Retinal pigment epithelial cell (primary cell): ENCODE results near the gene THEM4.

Source experiments
- DNase-seq: peaks from one replicate; pipeline ENCODE4 v3.0.0-alpha.2; 2010; ENCODE audit warnings: low read depth
- H3K4me3 ChIP-seq: 2 replicates; pipeline ENCODE4 v1.5.1; 2011; ENCODE audit warnings: mild to moderate bottlenecking, low read length, control low read depth, moderate library complexity
- TF ChIP-seq, protein P1 (sequence below): conservative IDR thresholded peaks from 2 replicates; pipeline ENCODE4 v1.5.1; 2011; ENCODE audit warnings: low read depth, low read length, control low read depth, inconsistent platforms

The THEM4 gene

DNA sequence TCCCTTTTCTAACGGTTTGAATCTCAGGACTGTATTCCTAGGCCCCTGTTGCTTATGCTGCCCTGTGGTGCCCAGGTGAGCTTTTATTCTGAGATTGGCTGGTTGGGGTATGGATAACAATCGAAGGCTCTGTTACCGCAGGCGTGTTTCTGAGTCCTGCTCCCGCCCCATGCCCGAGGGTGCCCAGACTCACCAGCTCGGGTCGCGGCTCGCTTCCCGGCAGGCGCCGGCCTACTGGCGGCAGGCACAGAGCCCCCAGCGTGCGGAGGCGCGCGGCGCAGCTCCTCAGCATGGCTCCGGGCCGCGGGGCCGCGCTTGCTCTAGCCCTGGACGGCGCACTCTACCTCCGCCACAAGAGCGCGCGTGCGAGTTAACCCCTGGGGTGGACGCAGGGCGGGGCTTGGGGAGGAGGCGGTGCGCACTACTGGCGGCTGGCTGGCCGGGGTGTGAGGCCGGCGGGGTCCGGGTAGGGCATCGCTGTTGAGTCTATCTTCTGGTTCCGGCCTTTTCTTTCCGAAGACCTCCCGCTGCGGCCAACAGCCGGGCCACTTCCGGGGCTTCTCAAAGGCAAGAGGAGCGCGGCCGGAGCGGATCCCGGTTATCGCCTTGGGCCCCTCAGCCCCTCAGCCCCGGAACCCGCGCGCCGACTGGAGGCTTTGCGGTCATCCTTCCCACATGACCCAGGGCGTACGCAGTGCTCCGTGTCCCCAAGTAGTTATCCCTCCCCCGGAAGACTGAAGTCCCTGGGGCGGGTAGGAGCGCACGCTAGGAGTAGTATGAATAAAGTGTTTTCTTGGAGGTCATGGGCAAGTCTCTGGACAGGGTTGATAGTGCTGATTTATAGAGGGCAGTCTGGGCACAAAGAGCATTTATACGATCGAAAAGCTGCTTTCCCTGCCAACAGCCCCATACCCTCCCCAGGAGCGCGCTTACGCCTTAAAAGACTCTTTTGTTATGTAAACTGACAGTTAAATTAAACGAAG is at the start of gene THEM4:
Gene THEM4, minus strand, starts transcription at position 345 of the 983 bp plus-strand sequence. Its CDS starts 53 bp downstream, at position 292.
- DNase-seq: peak; percentile 87
- peak within 1 kb of the TSS; percentile 83 for H3K4me3 ChIP-seq
- TF ChIP-seq, protein P1, sequence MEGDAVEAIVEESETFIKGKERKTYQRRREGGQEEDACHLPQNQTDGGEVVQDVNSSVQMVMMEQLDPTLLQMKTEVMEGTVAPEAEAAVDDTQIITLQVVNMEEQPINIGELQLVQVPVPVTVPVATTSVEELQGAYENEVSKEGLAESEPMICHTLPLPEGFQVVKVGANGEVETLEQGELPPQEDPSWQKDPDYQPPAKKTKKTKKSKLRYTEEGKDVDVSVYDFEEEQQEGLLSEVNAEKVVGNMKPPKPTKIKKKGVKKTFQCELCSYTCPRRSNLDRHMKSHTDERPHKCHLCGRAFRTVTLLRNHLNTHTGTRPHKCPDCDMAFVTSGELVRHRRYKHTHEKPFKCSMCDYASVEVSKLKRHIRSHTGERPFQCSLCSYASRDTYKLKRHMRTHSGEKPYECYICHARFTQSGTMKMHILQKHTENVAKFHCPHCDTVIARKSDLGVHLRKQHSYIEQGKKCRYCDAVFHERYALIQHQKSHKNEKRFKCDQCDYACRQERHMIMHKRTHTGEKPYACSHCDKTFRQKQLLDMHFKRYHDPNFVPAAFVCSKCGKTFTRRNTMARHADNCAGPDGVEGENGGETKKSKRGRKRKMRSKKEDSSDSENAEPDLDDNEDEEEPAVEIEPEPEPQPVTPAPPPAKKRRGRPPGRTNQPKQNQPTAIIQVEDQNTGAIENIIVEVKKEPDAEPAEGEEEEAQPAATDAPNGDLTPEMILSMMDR: peak; percentile 0

DNA sequence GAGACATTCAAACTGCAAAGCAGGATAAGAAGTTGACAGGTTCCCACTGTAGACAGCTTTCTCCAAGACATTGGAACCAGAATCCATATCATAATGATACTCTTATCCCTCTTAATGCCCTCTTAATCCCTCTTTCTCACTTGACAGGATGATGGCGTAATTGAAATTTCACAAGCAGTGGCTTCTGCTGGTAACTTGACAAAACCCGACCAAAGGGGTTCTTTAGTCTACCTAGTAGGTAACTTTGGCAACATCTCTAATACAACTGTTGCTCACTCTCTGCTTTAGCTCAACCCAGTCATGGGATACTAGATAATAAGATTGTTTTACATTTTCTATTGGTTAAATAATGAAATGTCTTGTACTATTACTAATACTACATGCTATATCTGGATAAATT is 49.6 kb upstream of the THEM4 start:
- no peak for DNase-seq
- TF ChIP-seq, protein P1: no peak
- no peak overlapping the region for H3K4me3 ChIP-seq

DNA sequence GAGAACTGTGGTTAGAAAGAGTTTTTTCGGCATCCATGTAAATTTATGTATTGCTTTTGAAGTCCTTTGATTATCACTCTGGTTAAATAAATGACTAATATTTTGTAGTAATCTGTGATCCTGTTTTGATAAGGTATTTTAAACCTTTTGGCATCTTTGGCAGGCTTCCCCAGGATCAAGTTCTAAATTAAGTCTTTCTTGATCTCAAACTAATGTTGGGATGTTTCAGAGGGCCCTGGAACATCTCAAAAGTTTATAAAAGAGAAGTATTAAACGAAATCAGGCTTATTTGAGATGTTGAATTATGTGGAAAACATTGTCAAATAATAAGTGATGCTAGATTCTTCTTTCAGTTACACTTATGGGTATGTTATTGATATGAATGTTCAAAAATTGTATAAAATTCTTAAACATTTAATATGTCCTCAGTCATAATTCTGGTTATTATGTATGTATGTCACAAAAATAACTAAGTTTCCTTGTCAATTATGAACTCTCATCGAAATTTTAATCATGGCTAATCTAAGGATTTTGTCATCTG is 47.7 kb upstream of the THEM4 start:
- TF ChIP-seq, protein P1: no peak
- no peak for DNase-seq
- H3K4me3 ChIP-seq: no peak overlapping the region

DNA sequence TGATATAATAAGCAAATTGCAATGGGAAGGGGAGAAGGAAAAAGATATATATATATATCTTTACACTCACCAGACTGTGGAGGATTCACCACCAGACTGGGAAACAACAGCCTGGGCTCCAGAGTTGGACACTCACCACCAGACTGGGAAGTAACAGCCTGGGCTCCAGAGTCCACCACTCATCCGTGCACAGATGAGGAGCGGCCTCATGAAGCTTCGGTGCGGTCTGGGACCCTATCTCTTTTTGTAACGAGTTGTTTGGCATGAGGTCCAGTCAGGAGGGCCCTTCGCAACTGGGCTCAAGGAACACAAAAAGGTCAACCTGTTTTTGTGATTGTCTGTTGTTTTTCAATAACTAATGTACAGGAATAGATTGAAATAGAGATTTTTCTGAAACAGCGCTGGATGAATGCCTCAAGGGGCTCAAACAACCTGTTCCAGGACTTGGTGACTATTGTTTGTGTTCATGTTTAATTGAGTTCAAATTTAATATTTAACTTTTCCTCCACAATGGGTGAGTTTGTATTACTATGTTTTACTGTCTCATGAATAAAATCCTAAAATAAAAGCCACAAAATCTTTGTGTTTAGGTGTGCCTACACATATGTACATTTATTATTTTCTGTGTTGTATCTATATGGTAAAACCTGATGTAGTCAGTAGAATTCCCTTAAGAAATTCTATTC is 44.2 kb upstream of the THEM4 start:
- TF ChIP-seq, protein P1: no peak

DNA sequence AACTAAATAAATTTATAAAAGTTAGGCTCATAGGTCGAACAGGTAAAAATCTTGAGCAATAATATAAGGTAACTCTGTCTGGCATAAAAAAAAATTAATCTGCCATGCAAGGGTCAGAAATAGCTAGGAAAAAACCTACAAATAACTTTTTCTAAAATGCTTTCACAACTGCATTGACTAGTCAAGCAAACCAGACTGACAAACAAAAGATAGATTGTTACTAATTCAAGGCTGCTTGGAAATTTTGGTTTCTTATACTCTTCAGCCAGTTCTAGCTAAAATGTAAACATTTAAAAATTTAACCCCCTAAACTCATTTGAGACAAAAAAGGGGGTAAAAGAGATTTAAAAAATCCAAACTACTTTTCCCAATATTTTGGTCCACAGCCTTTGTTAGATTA is 43.5 kb upstream of the THEM4 start:
- no peak for DNase-seq
- H3K4me3 ChIP-seq: no peak overlapping the region
- TF ChIP-seq, protein P1: no peak

More for the DNA sequence above, 44.2 kb upstream of the THEM4 start:
- DNase-seq: no peak
- H3K4me3 ChIP-seq: no peak overlapping the region

DNA sequence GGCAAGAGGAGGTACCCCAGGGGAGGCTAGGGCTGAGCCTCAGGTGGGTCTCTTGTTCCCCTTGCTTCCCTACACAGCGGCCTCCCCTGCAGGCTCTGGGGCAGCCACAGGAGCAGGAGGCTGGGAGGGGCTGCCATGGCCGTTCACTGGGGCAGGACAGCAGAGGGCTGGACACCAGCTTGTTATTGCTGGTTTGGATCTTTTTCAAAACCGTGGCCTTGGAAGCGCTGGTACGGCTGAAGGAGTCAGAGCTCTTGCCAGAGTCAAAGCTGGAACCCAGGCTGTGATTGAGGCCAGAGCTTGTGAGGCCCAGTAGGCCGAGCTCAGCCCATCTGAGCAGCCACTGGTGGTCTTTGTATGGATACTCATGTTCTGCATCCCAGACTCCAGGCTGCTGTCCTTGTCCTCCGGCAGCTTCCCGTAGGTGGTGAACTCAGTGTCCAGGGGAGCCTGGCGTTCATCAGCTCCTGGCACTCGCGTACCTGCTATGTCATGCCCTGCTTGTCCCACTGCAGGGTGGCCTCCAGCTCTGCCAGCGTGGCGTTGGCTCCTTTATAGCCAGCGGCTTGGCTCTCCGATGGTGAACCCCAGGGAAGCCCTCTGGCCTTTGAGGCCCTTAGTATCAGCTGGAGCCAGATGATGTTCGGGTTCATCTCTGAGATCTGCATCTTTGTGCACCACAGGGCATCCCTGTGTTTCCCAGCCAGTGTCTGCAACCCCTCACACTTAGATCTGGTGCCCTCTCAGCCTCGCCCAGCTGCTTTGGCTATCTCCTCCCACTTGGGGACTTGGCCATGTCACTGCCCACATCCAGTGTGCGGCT is 40.3 kb upstream of the THEM4 start:
- no peak overlapping the region for H3K4me3 ChIP-seq
- TF ChIP-seq, protein P1: no peak
- no peak for DNase-seq
